VCaP (cell line): Measurements from ENCODE around the gene MARK2.

Source experiments
- H3K27ac ChIP-seq: fragments of 450-650 bp; 2 replicates; pipeline ENCODE4 v1.5.1; 2017
- TF ChIP-seq, protein P1 (sequence below): fragments of 450-650 bp; conservative IDR thresholded peaks from 2 replicates; pipeline ENCODE4 v1.5.1; 2017; ENCODE audit warnings: mild to moderate bottlenecking, moderate library complexity

Gene MARK2

DNA sequence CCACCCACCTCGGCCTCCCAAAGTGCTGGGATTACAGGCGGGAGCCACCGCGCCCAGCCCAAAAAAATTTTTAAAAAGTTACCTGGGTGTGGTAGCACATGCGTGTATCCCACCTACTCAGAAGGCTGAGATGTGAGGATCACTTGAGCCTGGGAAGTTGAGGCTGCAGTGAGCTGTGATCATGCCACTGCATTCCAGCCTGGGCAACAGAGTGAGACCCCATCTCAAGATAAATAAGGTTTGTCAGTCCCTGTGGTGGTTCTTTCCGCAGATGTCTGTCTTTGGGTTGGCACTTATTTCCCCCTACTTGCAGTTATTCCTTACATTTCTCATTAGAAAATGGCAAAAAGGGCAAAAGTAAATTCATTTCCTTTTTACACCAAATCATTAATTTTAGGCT, 8.0 kb downstream of the MARK2 start:
- TF ChIP-seq, protein P1, sequence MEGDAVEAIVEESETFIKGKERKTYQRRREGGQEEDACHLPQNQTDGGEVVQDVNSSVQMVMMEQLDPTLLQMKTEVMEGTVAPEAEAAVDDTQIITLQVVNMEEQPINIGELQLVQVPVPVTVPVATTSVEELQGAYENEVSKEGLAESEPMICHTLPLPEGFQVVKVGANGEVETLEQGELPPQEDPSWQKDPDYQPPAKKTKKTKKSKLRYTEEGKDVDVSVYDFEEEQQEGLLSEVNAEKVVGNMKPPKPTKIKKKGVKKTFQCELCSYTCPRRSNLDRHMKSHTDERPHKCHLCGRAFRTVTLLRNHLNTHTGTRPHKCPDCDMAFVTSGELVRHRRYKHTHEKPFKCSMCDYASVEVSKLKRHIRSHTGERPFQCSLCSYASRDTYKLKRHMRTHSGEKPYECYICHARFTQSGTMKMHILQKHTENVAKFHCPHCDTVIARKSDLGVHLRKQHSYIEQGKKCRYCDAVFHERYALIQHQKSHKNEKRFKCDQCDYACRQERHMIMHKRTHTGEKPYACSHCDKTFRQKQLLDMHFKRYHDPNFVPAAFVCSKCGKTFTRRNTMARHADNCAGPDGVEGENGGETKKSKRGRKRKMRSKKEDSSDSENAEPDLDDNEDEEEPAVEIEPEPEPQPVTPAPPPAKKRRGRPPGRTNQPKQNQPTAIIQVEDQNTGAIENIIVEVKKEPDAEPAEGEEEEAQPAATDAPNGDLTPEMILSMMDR: no peak
- H3K27ac ChIP-seq: peak overlapping the region; percentile 96

DNA sequence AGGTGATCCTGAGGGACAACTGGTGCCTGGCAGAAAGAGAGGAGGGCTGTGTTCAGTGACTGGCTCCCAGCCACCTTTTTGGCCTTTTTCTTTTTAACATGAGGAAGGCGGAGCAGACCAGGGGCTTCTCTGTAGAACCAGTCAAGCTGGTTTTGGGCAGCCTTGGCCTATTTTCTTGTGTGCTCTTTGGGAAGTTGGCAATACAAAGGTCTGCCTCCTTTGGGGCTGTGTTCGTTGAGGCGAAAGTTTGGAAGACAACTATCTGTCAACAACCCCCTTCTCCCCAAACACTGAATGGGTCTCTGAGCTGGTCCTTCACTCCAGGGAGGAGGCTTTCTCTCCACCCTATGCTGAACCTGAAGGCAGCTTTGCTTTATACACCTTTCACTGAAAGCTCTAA, 8.5 kb downstream of the MARK2 start:
- H3K27ac ChIP-seq: peak overlapping the region; percentile 96
- TF ChIP-seq, protein P1: no peak

DNA sequence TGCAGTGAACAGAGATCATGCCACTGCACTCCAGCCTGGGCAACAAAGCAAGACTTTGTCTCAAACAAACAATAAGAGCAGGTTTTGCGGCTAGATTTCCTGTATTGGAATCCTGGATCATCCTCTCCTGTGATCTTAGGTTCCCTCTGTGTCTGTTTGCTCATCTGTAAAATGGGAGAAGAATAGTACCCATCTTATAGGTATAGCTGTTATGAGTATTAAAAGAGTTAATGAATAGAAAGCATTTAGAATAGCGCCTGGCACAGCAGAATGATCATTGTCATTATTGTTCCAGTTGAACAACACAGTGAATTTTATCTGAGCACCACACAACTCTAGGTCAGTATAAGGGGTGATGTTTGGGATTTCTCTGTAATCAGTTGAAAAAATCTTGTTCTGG, 10.8 kb downstream of the MARK2 start:
- TF ChIP-seq, protein P1: no peak
- peak overlapping the region; percentile 96 for H3K27ac ChIP-seq

DNA sequence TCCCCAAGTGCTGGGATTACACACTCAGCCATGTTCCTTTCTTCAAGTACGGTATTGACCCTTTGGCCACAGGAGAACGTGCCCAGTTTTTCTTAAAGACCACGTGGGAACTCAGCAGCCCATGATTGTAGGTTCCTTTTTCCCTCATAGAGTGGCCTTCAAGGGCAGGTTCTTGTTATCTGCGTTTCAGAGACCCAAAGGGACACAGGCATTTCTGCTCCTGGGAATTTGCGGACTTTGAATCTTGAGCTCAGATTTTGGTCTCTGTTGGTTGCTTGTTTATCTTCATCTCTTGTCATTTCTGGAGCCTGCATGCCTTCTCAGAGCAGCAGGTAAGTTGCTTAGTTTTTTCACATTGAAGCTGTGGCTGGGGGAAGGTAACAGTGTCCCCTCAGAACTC, 12.0 kb downstream of the MARK2 start:
- H3K27ac ChIP-seq: peak overlapping the region; percentile 96
- TF ChIP-seq, protein P1: no peak

DNA sequence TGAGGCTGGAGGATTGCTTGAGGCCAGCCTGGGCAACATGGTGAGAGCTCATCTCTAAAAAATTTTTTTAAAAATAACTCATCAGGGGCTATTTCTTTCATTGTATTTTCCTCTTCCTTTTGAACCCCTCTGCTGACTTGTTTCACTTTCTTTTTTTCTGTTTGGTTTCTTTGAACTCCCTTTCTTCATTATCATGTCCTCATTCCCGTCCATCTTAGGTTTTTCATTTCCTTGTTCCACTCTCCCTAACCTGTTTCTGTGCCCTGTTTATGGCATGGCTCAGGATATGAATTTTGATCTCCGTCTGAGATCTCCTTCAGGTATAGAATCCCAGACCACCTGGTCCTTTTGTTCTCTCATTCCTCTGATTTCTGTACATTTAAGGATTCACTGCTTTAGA, 12.5 kb downstream of the MARK2 start:
- H3K27ac ChIP-seq: peak overlapping the region; percentile 96

DNA sequence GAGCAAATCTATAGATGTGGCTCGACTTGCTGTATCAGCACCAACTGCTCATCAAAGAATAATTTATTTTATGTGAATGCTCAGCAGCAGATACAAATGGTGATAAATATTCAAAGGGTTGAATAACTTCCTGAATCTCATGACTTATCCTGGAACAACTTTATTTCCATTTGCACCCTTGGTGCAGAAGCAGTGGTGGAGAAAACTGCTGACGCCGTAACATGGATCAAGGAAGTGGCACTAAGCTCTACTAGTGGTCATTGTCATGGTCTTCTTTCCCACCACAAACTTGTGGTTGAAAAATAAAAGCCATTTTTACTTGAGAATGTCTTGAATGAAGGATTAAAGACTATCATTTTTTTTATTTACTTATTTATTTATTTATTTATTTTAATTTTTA, 14.6 kb downstream of the MARK2 start:
- no peak overlapping the region for H3K27ac ChIP-seq

More for the DNA sequence above, 12.5 kb downstream of the MARK2 start:
- TF ChIP-seq, protein P1: no peak

DNA sequence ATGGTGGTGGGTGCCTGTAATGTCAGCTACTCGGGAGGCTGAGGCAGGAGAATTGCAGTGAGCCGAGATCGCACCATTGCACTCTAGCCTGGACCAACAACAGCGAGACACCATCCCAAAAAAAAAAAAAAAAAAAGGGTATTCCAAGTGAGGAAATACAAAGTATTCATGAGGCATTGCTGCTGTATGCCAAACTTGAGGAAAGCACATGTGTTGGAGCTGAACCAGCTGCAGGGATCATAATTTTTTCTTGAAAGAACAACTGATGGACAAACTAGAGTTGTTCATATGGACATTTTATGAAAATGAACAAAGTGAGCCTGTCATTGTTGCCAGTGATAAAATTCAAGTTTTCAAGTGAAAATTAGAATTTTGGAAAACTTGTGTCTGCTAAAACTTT, 15.8 kb downstream of the MARK2 start:
- H3K27ac ChIP-seq: no peak overlapping the region
- TF ChIP-seq, protein P1: no peak

More for the DNA sequence above, 14.6 kb downstream of the MARK2 start:
- TF ChIP-seq, protein P1: no peak
